Measurements from ENCODE around the gene LYRM2. TPM values are rescaled to one million over a fixed set of nuclear protein-coding genes. Genes with fewer than 3 reads are reported as not detected.

LYRM2 gene
- total RNA-seq, 2 experiments from 2014 or later, result 29.2 to 29.5 TPM

GRCh38 chr6:89670935-89671565, 32.5 kb upstream of the LYRM2 start:
- ChIA-PET POLR2A (no interaction called here), CTCF (no interaction called here)
- ATAC-seq (no peak), DNase-seq (no peak)
- Mint-ChIP-seq H3K27ac (no peak overlapping the region), H3K27me3 (ENCODE audit: low read depth) (no peaks in the 10 kb centered on the region), H3K36me3 (ENCODE audit: low read depth) (peaks cover 58% of the 10 kb centered on the region), H3K4me3 (no peak overlapping the region), H3K4me1 (ENCODE audit: low read depth) (no peaks in the 10 kb centered on the region), H3K9me3 (ENCODE audit: insufficient read depth) (no peaks in the 10 kb centered on the region)

DNA sequence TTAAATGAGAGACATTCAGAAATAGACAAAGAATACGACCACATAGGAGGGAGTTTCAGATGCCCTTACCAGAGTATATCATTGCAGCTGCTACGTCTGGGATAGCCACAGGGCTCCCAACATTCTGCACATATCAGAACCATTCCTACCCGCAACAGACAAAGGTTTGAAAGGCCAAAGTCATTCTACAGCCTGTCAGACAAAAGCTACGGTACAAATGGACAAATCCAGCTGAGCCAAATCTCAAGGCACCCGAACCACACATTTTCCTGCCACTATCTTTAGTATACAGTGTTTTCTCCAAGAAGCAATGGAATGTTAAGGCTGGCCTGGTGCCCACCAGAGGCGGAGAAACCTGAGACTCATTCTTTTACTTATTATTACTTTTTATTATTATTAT, 30.5 kb upstream of the LYRM2 start:
- POLR2A ChIA-PET, result no interaction called here
- H3K4me1 Mint-ChIP-seq (ENCODE audit: low read depth), result no peaks in the 10 kb centered on the region
- H3K36me3 Mint-ChIP-seq (ENCODE audit: low read depth), result peaks cover 49% of the 10 kb centered on the region
- no peaks in the 10 kb centered on the region for H3K27me3 Mint-ChIP-seq (ENCODE audit: low read depth)
- no peak overlapping the region for H3K27ac Mint-ChIP-seq
- CTCF ChIA-PET, result no interaction called here
- no peak overlapping the region for H3K4me3 Mint-ChIP-seq
- H3K9me3 Mint-ChIP-seq (ENCODE audit: insufficient read depth), result no peaks in the 10 kb centered on the region
- DNase-seq (no peak), ATAC-seq (no peak)

- DNase-seq (no peak), ATAC-seq (no peak)
- Mint-ChIP-seq H3K36me3 (ENCODE audit: low read depth) (peaks cover 50% of the 10 kb centered on the region), H3K9me3 (ENCODE audit: insufficient read depth) (no peaks in the 10 kb centered on the region), H3K4me3 (no peak overlapping the region), H3K27me3 (ENCODE audit: low read depth) (no peaks in the 10 kb centered on the region), H3K4me1 (ENCODE audit: low read depth) (no peaks in the 10 kb centered on the region), H3K27ac (no peak overlapping the region)
- ChIA-PET CTCF (no interaction called here), POLR2A (no interaction called here)
Observed at GRCh38 chr6:89667872-89668556, 29.5 kb upstream of the LYRM2 start.

- H3K4me1 Mint-ChIP-seq (ENCODE audit: low read depth), result no peaks in the 10 kb centered on the region
- no peak overlapping the region for H3K27ac Mint-ChIP-seq
- no peaks in the 10 kb centered on the region for H3K27me3 Mint-ChIP-seq (ENCODE audit: low read depth)
- ChIA-PET CTCF (interaction anchor here (1.4 kb wide), 1 partner anchor 131 kb away, joined by 3 read pairs; no protein-coding TSS in a partner anchor), POLR2A (no interaction called here)
- peaks cover 54% of the 10 kb centered on the region for H3K36me3 Mint-ChIP-seq (ENCODE audit: low read depth)
- H3K4me3 Mint-ChIP-seq, result no peak overlapping the region
- DNase-seq (no peak), ATAC-seq (no peak)
- H3K9me3 Mint-ChIP-seq (ENCODE audit: insufficient read depth), result no peaks in the 10 kb centered on the region
Observed at GRCh38 chr6:89662659-89663223, 24.2 kb upstream of the LYRM2 start.

- ChIA-PET CTCF (interaction anchor here (1.4 kb wide), 1 partner anchor 132 kb away, joined by 3 read pairs; no protein-coding TSS in a partner anchor), POLR2A (no interaction called here)
- H3K27ac Mint-ChIP-seq, result no peak overlapping the region
- no peaks in the 10 kb centered on the region for H3K27me3 Mint-ChIP-seq (ENCODE audit: low read depth)
- no peak overlapping the region for H3K4me3 Mint-ChIP-seq
- DNase-seq (no peak), ATAC-seq (no peak)
- H3K36me3 Mint-ChIP-seq (ENCODE audit: low read depth), result peaks cover 57% of the 10 kb centered on the region
- H3K9me3 Mint-ChIP-seq (ENCODE audit: insufficient read depth), result no peaks in the 10 kb centered on the region
- no peaks in the 10 kb centered on the region for H3K4me1 Mint-ChIP-seq (ENCODE audit: low read depth)
Observed at GRCh38 chr6:89661559-89661958, 23.0 kb upstream of the LYRM2 start.

DNA sequence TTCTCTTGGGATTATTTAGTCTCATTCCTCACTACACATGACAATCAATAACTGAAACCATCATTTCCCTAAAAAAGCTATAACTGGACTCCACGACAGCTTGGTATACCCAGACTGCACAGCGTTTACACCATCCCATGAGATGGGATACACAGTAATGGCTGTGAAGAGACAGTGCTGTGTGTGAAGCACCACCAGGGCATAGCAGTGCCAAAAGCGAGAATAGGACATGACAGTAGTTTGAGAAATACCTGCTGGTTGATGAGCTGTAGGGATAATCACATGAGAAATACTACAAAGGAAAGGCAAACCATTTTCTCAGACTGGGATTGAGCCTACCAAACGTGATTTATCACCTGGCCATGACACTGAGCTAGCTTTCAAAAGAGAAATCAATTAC, 22.4 kb upstream of the LYRM2 start:
- H3K27ac Mint-ChIP-seq, result no peak overlapping the region
- H3K27me3 Mint-ChIP-seq (ENCODE audit: low read depth), result no peaks in the 10 kb centered on the region
- H3K4me3 Mint-ChIP-seq, result no peak overlapping the region
- no peaks in the 10 kb centered on the region for H3K4me1 Mint-ChIP-seq (ENCODE audit: low read depth)
- DNase-seq, result no peak
- CTCF ChIA-PET, result interaction anchor here (1.0 kb wide), 1 partner anchor 132 kb away, joined by 3 read pairs; no protein-coding TSS in a partner anchor
- peaks cover 58% of the 10 kb centered on the region for H3K36me3 Mint-ChIP-seq (ENCODE audit: low read depth)
- POLR2A ChIA-PET, result no interaction called here
- no peak for ATAC-seq
- H3K9me3 Mint-ChIP-seq (ENCODE audit: insufficient read depth), result no peaks in the 10 kb centered on the region

- no peaks in the 10 kb centered on the region for H3K27me3 Mint-ChIP-seq (ENCODE audit: low read depth)
- H3K36me3 Mint-ChIP-seq (ENCODE audit: low read depth), result peaks cover 54% of the 10 kb centered on the region
- DNase-seq (no peak), ATAC-seq (no peak)
- ChIA-PET CTCF (no interaction called here), POLR2A (no interaction called here)
- H3K9me3 Mint-ChIP-seq (ENCODE audit: insufficient read depth), result no peaks in the 10 kb centered on the region
- no peak overlapping the region for H3K27ac Mint-ChIP-seq
- H3K4me3 Mint-ChIP-seq, result no peak overlapping the region
- no peaks in the 10 kb centered on the region for H3K4me1 Mint-ChIP-seq (ENCODE audit: low read depth)
Observed at GRCh38 chr6:89657445-89658158, 19.1 kb upstream of the LYRM2 start.

GRCh38 chr6:89655122-89655521, 16.6 kb upstream of the LYRM2 start:
- no peak for ATAC-seq
- H3K4me1 Mint-ChIP-seq (ENCODE audit: low read depth), result no peaks in the 10 kb centered on the region
- ChIA-PET POLR2A (no interaction called here), CTCF (interaction anchor here (0.9 to 1.5 kb wide), 2 partner anchors 223 to 237 kb away, joined by 3 to 4 read pairs; no protein-coding TSS in a partner anchor)
- no peaks in the 10 kb centered on the region for H3K27me3 Mint-ChIP-seq (ENCODE audit: low read depth)
- no peak overlapping the region for H3K4me3 Mint-ChIP-seq
- H3K9me3 Mint-ChIP-seq (ENCODE audit: insufficient read depth), result no peaks in the 10 kb centered on the region
- no peak for DNase-seq
- peaks cover 48% of the 10 kb centered on the region for H3K36me3 Mint-ChIP-seq (ENCODE audit: low read depth)
- H3K27ac Mint-ChIP-seq, result no peak overlapping the region

GRCh38 chr6:89650579-89650978, 12.0 kb upstream of the LYRM2 start:
- CTCF ChIA-PET, result interaction anchor here (2.1 kb wide), 1 partner anchor 218 kb away, joined by 6 read pairs; no protein-coding TSS in a partner anchor
- H3K4me1 Mint-ChIP-seq (ENCODE audit: low read depth), result no peaks in the 10 kb centered on the region
- H3K27ac Mint-ChIP-seq, result no peak overlapping the region
- H3K4me3 Mint-ChIP-seq, result no peak overlapping the region
- DNase-seq, result no peak
- no peaks in the 10 kb centered on the region for H3K27me3 Mint-ChIP-seq (ENCODE audit: low read depth)
- no peaks in the 10 kb centered on the region for H3K9me3 Mint-ChIP-seq (ENCODE audit: insufficient read depth)
- H3K36me3 Mint-ChIP-seq (ENCODE audit: low read depth), result peaks cover 45% of the 10 kb centered on the region
- no peak for ATAC-seq
- POLR2A ChIA-PET, result interaction anchor here (0.6 kb wide), 1 partner anchor 11 kb away, joined by 3 read pairs; no protein-coding TSS in a partner anchor

- no peak for ATAC-seq
- Mint-ChIP-seq H3K4me3 (no peak overlapping the region), H3K27ac (no peak overlapping the region), H3K27me3 (ENCODE audit: low read depth) (no peaks in the 10 kb centered on the region), H3K9me3 (ENCODE audit: insufficient read depth) (no peaks in the 10 kb centered on the region), H3K4me1 (ENCODE audit: low read depth) (no peaks in the 10 kb centered on the region), H3K36me3 (ENCODE audit: low read depth) (peaks cover 44% of the 10 kb centered on the region)
- ChIA-PET CTCF (interaction anchor here (1.3 kb wide), 1 partner anchor 217 kb away, joined by 6 read pairs; no protein-coding TSS in a partner anchor), POLR2A (no interaction called here)
- DNase-seq, result no peak
Observed at GRCh38 chr6:89649682-89650081, 11.1 kb upstream of the LYRM2 start.

DNA sequence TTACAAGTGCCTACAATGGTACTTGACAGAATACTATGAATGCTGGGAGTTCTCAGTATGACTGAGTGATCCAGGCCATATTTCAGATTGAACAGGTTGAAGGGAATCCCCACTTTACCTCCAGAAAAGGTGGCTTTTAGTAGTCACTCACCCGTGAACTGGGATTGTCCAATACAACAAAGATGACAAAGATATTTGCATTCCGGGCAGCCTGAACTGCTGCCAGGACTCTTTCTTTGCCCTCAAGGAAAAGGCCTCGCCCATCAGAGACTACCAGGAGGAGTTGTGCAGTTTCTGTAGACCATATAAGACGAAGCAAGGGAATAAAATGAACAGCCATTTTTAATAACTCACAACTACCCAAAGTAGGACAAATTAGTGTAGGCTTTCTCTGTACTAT, 6.3 kb upstream of the LYRM2 start:
- H3K36me3 Mint-ChIP-seq (ENCODE audit: low read depth), result peaks cover 58% of the 10 kb centered on the region
- H3K27me3 Mint-ChIP-seq (ENCODE audit: low read depth), result no peaks in the 10 kb centered on the region
- no peaks in the 10 kb centered on the region for H3K4me1 Mint-ChIP-seq (ENCODE audit: low read depth)
- DNase-seq (peak; percentile 13), ATAC-seq (no peak)
- H3K4me3 Mint-ChIP-seq, result no peak overlapping the region
- ChIA-PET CTCF (interaction anchor here (0.6 kb wide), 1 partner anchor 272 kb away, joined by 3 read pairs; no protein-coding TSS in a partner anchor), POLR2A (no interaction called here)
- no peak overlapping the region for H3K27ac Mint-ChIP-seq
- H3K9me3 Mint-ChIP-seq (ENCODE audit: insufficient read depth), result no peaks in the 10 kb centered on the region

DNA sequence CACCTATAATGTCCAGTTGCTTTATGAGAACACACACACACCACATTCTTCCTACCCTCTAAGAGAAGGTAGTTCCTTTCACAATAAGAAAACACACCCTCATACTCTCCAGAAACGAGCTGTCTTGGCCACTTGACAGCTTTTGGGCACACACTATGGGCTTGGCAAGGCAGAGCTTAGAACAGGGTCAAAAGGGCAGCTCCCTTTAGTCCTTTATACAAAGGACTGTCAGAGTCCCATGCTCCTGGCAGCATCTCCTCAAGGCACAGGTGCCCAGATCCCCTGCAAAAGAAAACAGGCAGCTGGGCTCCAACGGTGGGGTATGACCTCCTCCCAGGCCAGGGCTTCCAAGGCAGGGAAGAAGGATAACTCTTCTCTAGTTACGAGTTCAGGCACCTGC, 4.9 kb upstream of the LYRM2 start:
- Mint-ChIP-seq H3K36me3 (ENCODE audit: low read depth) (peaks cover 58% of the 10 kb centered on the region), H3K4me1 (ENCODE audit: low read depth) (peaks cover 11% of the 10 kb centered on the region), H3K27ac (no peak overlapping the region), H3K9me3 (ENCODE audit: insufficient read depth) (no peaks in the 10 kb centered on the region), H3K27me3 (ENCODE audit: low read depth) (no peaks in the 10 kb centered on the region), H3K4me3 (no peak overlapping the region)
- DNase-seq, result peak; percentile 15
- POLR2A ChIA-PET, result no interaction called here
- no peak for ATAC-seq
- CTCF ChIA-PET, result no interaction called here

Data from activated CD8-positive, alpha-beta T cell treated with anti-CD3 and anti-CD28 coated beads, Interleukin-2, amount 10 ng/mL, durations not matched to agents 7 days and 5 days (primary cell).